ENCODE measurements around the gene FAM78A. TPM values are rescaled to one million over a fixed set of nuclear protein-coding genes. Genes with fewer than 3 reads are reported as not detected.
A peak's percentile ranks its signal among the peaks of the same experiment; 100 is the strongest.
"Not testable (repeated sequence)": the region's sequence is repeated elsewhere in the genome, so short reads cannot be mapped to it uniquely, and the experiment has no call there.

FAM78A gene
- total RNA-seq, 1 experiment from 2014 or later, result 3.0 TPM

DNA sequence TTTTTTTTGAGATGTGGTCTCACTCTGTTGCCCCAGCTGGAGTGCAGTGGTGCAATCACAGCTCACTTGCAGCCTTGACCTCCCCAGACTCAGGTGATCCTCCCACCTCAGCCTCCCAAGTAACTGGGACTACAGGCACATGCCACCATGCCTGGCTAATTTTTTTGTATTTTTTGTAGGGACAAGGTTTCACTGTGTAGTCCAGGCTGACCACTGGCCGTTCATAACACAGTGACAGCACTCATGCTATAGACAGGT lies 5.4 kb downstream of the FAM78A start:
- H3K4me3 Mint-ChIP-seq; H3K9me3 Mint-ChIP-seq; POLR2A ChIA-PET; H3K36me3 Mint-ChIP-seq; ATAC-seq; H3K27ac Mint-ChIP-seq; H3K27me3 Mint-ChIP-seq (ENCODE audit: low read depth); DNase-seq (ENCODE audit: low spot score): not testable (repeated sequence)
- H3K4me1 Mint-ChIP-seq, result peaks cover 32% of the 10 kb centered on the region
- CTCF ChIA-PET, result interaction anchor here (0.5 to 7.8 kb wide), 4 partner anchors 14 to 465 kb away, joined by 3 to 57 read pairs (median 6); no protein-coding TSS in a partner anchor
- TF ChIP-seq ZNF121 (CRISPR knock-in tag; IDR thresholded peaks at IDR 0.05), result 0 out of 2 replicates have a peak, but pooled peaks have one; percentile 39

- TF ChIP-seq TEAD4 (CRISPR knock-in tag; IDR thresholded peaks at IDR 0.05) (no peak), EMX1 (CRISPR knock-in tag; IDR thresholded peaks at IDR 0.05) (no peak), ZBTB21 (CRISPR knock-in tag; IDR thresholded peaks at IDR 0.05; ENCODE audit: borderline replicate concordance) (no peak), PRDM15 (CRISPR knock-in tag; IDR thresholded peaks at IDR 0.05) (no peak), ZMAT4 (CRISPR knock-in tag; IDR thresholded peaks at IDR 0.05) (no peak), ZNF671 (CRISPR knock-in tag; IDR thresholded peaks at IDR 0.05) (no peak), E2F1 (CRISPR knock-in tag; IDR thresholded peaks at IDR 0.05) (no peak), GABPB1 (CRISPR knock-in tag; IDR thresholded peaks at IDR 0.05) (no peak), ZNF317 (CRISPR knock-in tag; IDR thresholded peaks at IDR 0.05; ENCODE audit: borderline replicate concordance, low read depth) (no peak), NFYB (CRISPR knock-in tag; conservative IDR thresholded peaks at IDR 0.05; ENCODE audit: low read depth) (no peak), ETV6 (CRISPR knock-in tag; IDR thresholded peaks at IDR 0.05) (no peak), HMGA2 (CRISPR knock-in tag; IDR thresholded peaks at IDR 0.05) (no peak), CREM (CRISPR knock-in tag; IDR thresholded peaks at IDR 0.05) (no peak), ZNF423 (CRISPR knock-in tag; IDR thresholded peaks at IDR 0.05) (no peak), RORB (CRISPR knock-in tag; IDR thresholded peaks at IDR 0.05) (no peak)
- TF ChIP-seq, protein P1, sequence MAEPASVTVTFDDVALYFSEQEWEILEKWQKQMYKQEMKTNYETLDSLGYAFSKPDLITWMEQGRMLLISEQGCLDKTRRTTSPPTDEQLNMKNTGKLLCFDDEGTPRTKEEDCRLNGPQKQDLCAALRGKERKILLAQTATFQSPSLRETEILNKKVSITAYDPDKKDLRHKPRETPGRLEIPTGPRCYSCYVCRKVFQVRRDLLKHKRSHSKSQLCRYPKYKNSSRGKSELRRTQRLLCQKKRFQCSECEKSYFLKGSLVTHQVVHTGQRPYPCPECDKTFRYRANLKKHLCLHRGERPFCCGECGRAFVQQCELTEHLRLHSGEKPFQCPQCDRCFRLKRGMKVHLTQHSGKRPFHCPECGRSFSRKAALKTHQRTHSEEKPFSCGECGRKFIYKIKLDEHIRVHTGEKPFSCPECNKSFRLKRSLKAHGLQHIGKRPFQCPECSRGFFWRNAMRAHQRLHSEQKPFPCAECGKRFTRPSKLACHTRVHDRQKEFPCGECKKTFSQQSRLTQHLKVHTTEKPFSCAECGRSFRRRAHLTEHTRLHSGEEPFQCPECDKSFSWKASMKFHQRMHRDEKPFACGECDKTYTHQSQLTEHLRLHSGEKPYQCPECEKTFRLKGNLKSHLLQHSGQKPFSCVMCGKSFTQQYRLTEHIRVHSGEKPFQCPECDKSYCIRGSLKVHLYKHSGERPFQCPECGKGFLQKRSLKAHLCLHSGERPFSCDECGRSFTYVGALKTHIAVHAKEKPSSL (CRISPR knock-in tag; conservative IDR thresholded peaks at IDR 0.05), result no peak
- TF ChIP-seq, protein P2, sequence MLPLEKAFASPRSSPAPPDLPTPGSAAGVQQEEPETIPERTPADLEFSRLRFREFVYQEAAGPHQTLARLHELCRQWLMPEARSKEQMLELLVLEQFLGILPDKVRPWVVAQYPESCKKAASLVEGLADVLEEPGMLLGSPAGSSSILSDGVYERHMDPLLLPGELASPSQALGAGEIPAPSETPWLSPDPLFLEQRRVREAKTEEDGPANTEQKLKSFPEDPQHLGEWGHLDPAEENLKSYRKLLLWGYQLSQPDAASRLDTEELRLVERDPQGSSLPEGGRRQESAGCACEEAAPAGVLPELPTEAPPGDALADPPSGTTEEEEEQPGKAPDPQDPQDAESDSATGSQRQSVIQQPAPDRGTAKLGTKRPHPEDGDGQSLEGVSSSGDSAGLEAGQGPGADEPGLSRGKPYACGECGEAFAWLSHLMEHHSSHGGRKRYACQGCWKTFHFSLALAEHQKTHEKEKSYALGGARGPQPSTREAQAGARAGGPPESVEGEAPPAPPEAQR (CRISPR knock-in tag; IDR thresholded peaks at IDR 0.05), result no peak
- peaks cover 26% of the 10 kb centered on the region for H3K4me1 Mint-ChIP-seq
- ChIA-PET CTCF (interaction anchor here (0.5 to 7.8 kb wide), 6 partner anchors 13 to 465 kb away, joined by 3 to 57 read pairs (median 6); no protein-coding TSS in a partner anchor), POLR2A (interaction anchor here (0.7 kb wide), 1 partner anchor 32 kb away, joined by 4 read pairs; no protein-coding TSS in a partner anchor)
- no peak for DNase-seq (ENCODE audit: low spot score)
- no peaks in the 10 kb centered on the region for H3K9me3 Mint-ChIP-seq
- H3K27me3 Mint-ChIP-seq (ENCODE audit: low read depth), result peaks cover 2% of the 10 kb centered on the region
- no peaks in the 10 kb centered on the region for H3K36me3 Mint-ChIP-seq
- ATAC-seq, result no peak; the same call in 1 of the 2 replicates
- H3K27ac Mint-ChIP-seq, result peak overlapping the region; percentile 30; the same call in 1 of the 2 replicates
- no peak overlapping the region for H3K4me3 Mint-ChIP-seq
These were observed 5.9 kb downstream of the FAM78A start for GRCh38 chr9:131270171-131271015.
